8988T (cell line): ENCODE measurements around the gene TRIM42.

Experiments
- DNase-seq: peaks from one replicate; pipeline ENCODE4 v3.0.0; 2011

Gene TRIM42

GRCh38 chr3:140711390-140712035 lies 33.6 kb downstream of the TRIM42 start:
- no peak for DNase-seq

- no peak for DNase-seq
Observed at GRCh38 chr3:140712301-140712700, 34.4 kb downstream of the TRIM42 start.

- DNase-seq, result no peak
Observed at GRCh38 chr3:140715035-140715434, 37.2 kb downstream of the TRIM42 start.

GRCh38 chr3:140717921-140718320 lies 40.1 kb downstream of the TRIM42 start:
- DNase-seq, result no peak

- DNase-seq, result no peak
Observed at GRCh38 chr3:140719841-140720614, 42.2 kb downstream of the TRIM42 start.

- DNase-seq, result no peak
Observed at GRCh38 chr3:140723576-140723975, 45.7 kb downstream of the TRIM42 start.

- DNase-seq, result no peak
Observed at GRCh38 chr3:140724856-140725812, 47.3 kb downstream of the TRIM42 start.

- no peak for DNase-seq
Observed at GRCh38 chr3:140726066-140726465, 48.2 kb downstream of the TRIM42 start.

- DNase-seq, result no peak
Observed at GRCh38 chr3:140727886-140728285, 50.0 kb downstream of the TRIM42 start.

- DNase-seq, result no peak
Observed at GRCh38 chr3:140731440-140732119, 53.7 kb downstream of the TRIM42 start.

GRCh38 chr3:140733623-140734022 lies 55.8 kb downstream of the TRIM42 start:
- no peak for DNase-seq

- peak; percentile 23 for DNase-seq
Observed at GRCh38 chr3:140736863-140737460, 59.1 kb downstream of the TRIM42 start.

GRCh38 chr3:140742116-140742515 lies 64.3 kb downstream of the TRIM42 start:
- DNase-seq, result no peak

GRCh38 chr3:140748171-140748570 lies 70.3 kb downstream of the TRIM42 start:
- DNase-seq, result no peak

GRCh38 chr3:140748903-140749302 lies 71.0 kb downstream of the TRIM42 start:
- DNase-seq, result no peak
